ENCODE results near the gene PRKAG1.

PRKAG1 gene

DNA sequence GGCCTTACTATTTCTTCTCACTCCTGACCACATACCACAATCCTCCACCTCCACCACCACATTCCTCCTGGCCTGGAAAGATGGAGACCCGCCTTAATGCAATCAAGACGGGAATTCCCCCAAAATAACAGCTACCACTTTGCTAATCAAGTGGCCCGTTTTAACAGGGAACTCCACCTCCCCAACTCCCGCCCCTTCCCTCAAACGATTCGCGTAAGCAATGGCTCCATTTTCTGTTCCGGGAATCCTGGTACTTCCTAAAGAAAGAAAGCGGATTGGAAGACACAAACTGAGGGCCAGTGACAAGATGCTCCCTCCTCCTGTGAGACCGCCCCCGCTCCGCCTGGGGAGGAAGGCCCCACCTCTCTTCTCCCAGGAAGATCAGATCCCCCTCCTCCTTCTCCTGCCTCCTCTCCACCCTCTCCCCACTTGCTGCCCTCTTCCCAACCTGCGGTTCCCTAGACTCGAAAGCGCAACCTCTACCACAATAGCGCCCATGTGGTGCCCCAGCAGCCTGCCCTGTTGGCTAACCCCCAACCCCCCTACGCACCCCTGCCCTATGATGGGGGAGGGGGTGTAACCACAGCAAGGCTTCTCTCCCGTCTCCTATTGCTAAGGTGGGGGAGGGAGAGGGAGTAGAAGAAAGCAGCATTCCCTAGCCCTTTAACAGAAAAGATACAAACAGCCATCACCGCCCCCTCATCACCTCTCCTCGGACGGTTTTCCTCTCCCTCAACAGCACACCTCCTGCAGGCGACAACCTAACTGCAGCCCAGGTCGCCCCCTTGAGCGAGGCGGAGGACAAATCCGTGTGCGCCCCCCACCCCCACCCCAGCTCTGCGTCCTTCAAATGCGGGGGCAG is 62.1 kb downstream of the PRKAG1 start:
- Mint-ChIP-seq H3K27me3 (ENCODE audit: low read depth) (peaks cover 5% of the 10 kb centered on the region), H3K36me3 (ENCODE audit: low read depth) (peaks cover 26% of the 10 kb centered on the region), H3K4me3 (peak overlapping the region; percentile 98), H3K27ac (peak overlapping the region; percentile 91 to 97 (median 96)), H3K9me3 (no peaks in the 10 kb centered on the region), H3K4me1 (peaks cover 30% of the 10 kb centered on the region)
- TF ChIP-seq, protein P1, sequence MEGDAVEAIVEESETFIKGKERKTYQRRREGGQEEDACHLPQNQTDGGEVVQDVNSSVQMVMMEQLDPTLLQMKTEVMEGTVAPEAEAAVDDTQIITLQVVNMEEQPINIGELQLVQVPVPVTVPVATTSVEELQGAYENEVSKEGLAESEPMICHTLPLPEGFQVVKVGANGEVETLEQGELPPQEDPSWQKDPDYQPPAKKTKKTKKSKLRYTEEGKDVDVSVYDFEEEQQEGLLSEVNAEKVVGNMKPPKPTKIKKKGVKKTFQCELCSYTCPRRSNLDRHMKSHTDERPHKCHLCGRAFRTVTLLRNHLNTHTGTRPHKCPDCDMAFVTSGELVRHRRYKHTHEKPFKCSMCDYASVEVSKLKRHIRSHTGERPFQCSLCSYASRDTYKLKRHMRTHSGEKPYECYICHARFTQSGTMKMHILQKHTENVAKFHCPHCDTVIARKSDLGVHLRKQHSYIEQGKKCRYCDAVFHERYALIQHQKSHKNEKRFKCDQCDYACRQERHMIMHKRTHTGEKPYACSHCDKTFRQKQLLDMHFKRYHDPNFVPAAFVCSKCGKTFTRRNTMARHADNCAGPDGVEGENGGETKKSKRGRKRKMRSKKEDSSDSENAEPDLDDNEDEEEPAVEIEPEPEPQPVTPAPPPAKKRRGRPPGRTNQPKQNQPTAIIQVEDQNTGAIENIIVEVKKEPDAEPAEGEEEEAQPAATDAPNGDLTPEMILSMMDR (IDR thresholded peaks at IDR 0.05; ENCODE audit: unreplicated experiment in 3 of 3), result peak in 1 of 3 experiments; percentile 9

DNA sequence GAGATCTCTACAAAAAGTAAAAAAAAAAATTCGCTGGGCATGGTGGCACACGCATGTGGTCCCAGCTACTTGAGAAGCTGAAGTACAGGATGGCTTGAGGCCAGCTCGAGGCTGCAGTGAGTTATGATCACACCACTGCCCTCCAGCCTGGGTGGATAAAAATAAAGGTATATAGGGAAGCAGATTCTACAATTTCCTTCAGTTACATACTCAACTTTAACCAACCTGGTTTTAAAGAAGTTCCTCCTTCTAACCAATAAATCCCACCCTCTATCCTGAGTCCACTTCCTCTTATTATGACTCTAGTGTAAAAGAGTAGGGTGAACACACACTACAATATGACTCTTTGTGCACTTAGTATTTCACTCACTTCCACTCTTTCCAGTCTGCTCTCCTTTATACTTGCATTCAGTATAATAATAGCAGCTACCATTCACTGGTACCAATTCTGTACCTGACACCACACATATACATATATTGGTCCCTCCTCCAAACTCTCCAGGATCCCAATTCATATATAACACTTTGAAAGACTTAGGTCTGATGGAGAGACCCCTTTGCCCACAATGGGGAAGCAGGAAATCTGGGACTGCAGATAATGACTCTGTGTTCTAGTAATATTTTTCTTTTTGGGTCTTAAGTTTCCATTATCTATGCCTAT is 63.6 kb downstream of the PRKAG1 start:
- TF ChIP-seq, protein P1 (IDR thresholded peaks at IDR 0.05; ENCODE audit: unreplicated experiment in 3 of 3), result no peak
- Mint-ChIP-seq H3K36me3 (ENCODE audit: low read depth) (peaks cover 30% of the 10 kb centered on the region), H3K27me3 (ENCODE audit: low read depth) (peaks cover 5% of the 10 kb centered on the region), H3K27ac (peak overlapping the region in 1 of 3 experiments; percentile 91), H3K9me3 (no peaks in the 10 kb centered on the region), H3K4me1 (peaks cover 30% of the 10 kb centered on the region), H3K4me3 (peak overlapping the region; percentile 98)

DNA sequence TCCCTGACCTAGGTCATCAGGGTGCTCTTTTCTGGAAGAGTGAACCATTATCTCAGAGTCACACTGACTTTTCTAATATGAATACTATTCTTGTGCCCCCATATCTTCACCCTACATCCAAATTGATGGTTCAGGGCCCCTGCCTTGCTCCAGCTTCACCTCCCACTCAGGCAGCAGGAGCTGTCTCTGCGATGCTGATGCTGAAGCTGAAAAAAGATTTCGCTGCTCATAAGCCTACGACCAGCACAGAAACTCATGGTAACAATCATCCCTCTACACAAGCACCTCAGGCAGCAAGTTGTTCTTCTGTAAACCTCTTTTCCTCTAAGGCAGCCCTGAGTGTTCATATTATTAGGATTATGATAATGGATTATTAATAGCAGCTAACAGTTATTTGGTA is 64.5 kb downstream of the PRKAG1 start:
- TF ChIP-seq, protein P1 (IDR thresholded peaks at IDR 0.05; ENCODE audit: unreplicated experiment in 3 of 3), result no peak
- Mint-ChIP-seq H3K36me3 (ENCODE audit: low read depth) (peaks cover 34% of the 10 kb centered on the region), H3K27me3 (ENCODE audit: low read depth) (peaks cover 5% of the 10 kb centered on the region), H3K27ac (no peak overlapping the region), H3K4me1 (peaks cover 30% of the 10 kb centered on the region), H3K4me3 (peak overlapping the region in 1 of 3 experiments; percentile 6), H3K9me3 (no peaks in the 10 kb centered on the region)

DNA sequence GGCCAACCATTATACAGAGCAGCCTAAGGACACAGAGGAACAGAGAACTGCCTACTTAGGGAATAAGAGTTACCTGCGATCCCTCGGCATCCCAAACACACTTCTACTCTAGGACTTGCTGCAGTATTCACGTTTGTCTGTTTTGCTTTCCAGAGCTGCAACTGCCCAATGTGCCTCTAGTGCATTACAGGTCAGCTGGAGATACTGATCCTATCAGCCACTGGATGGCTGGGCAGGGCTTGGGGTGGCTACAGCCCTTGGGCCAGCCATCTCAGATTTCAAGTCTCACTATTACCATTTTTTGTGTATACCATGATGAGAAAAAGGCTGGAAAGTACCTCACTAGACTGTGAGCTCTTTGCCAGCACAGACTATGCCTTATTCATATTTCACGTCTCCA is 65.9 kb downstream of the PRKAG1 start:
- H3K27me3 Mint-ChIP-seq (ENCODE audit: low read depth), result peaks cover 5% of the 10 kb centered on the region
- peaks cover 39% of the 10 kb centered on the region for H3K36me3 Mint-ChIP-seq (ENCODE audit: low read depth)
- no peak overlapping the region for H3K27ac Mint-ChIP-seq
- no peak overlapping the region for H3K4me3 Mint-ChIP-seq
- H3K4me1 Mint-ChIP-seq, result peaks cover 27% of the 10 kb centered on the region
- H3K9me3 Mint-ChIP-seq, result no peaks in the 10 kb centered on the region
- TF ChIP-seq, protein P1 (IDR thresholded peaks at IDR 0.05; ENCODE audit: unreplicated experiment in 3 of 3), result no peak

Data from nephron (organoid).